ENCODE results near the gene TMBIM1.
"Not testable (repeated sequence)": the region's sequence is repeated elsewhere in the genome, so short reads cannot be mapped to it uniquely, and the experiment has no call there.

TMBIM1 gene

GRCh38 chr2:218317835-218318234, 25.5 kb upstream of the TMBIM1 start:
- no peak for DNase-seq

GRCh38 chr2:218317303-218317630, 25.0 kb upstream of the TMBIM1 start:
- DNase-seq, result no peak

DNA sequence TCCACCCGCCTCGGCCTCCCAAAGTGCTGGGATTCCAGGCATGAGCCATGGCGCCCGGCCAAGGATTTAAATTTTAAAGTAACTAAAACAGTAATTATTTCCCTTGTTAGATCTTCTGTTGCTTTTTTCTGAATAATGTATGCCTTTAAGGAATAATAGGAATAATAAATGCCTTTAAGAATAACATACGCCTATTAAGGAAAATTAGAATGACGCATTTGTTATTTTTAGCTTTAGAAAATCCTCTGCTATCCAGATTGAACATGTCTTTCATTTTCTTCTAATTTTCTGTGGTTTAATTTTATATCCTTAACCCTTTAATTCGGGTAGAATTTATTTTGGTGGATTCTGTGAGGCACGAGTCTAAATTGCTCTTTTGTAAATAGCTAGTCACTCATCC, 23.1 kb upstream of the TMBIM1 start:
- DNase-seq, result no peak

DNA sequence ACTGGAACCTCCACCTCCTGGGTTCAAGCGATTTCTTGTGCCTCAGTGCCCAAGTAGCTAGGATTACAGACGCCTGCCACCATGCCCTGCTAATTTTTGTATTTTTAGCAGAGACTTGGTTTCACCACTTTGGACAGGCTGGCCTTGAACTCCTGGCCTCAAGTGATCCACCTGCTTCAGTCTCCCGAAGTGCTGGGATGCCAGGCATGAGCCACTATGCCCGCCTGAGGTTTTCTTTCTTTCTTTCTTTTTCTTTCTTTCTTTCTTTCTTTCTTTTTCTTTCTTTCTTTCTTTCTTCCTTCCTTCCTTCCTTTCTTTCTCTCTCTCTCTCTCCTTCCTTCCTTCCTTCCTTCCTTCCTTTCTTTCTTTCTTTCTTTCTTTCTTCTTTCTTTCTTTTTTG, 22.5 kb upstream of the TMBIM1 start:
- not testable (repeated sequence) for DNase-seq

- no peak for DNase-seq
These were observed 21.1 kb upstream of the TMBIM1 start for GRCh38 chr2:218313356-218313755.

DNA sequence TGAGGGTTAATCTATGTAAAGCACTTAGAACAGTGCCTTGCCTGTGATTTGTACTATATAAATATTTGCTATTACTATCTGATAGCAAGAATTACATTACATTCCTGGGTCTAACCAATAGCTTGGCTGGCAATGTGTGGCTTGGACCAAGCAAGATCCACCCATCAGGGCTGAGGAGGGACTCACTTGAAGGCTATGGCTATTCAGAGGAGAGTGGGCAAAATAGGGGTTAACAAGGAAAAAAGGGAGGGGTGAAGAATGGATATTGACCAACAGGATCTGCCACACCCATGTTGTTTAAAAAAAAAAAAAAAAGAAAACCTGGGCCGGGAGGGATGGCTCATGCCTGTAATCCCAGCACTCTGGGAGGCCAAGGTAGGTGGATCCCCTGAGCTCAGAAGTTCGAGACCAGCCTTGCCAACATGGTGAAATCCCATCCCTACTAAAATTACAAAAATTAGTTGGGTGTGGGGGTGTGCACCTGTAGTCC, 20.0 kb upstream of the TMBIM1 start:
- no peak for DNase-seq

- DNase-seq, result not testable (repeated sequence)
These were observed 19.4 kb upstream of the TMBIM1 start for GRCh38 chr2:218311541-218312266.

- no peak for DNase-seq
These were observed 18.7 kb upstream of the TMBIM1 start for GRCh38 chr2:218310853-218311540.

DNA sequence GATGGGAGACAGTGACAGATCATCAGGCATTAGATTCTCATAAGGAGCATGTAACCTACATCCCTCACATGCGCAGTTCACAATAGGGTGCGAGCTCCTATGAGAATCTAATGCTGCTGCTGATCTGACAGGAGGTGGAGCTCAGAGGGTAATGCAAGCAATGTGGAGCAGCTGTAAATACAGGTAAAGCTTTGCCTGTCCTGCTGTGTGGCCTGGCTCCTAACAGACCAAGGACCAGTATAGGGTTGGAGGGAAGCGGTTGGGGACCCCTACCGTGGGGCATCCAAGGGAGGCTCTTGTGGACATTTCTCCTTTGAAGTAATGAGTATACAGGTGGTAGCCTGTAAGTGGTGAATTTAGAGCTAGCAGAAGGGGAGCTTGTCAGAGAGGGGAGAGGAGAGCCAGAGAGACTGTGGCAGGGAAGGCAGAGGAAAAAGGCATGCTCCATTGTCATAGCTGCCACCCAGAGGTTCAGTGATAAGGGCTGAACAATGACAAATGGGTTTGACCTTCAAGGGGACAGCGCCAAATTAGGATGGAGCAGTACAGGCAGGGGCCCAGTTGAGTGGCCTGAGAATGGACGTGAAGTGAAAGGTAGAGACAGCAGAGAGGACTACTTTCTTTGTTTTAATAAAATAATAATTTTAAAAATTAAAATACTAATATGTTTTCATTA, 15.2 kb upstream of the TMBIM1 start:
- DNase-seq, result no peak

GRCh38 chr2:218306184-218306920, 14.0 kb upstream of the TMBIM1 start:
- no peak for DNase-seq

GRCh38 chr2:218305383-218305782, 13.1 kb upstream of the TMBIM1 start:
- DNase-seq, result no peak

GRCh38 chr2:218301176-218301819, 9.0 kb upstream of the TMBIM1 start:
- peak; percentile 91 for DNase-seq

DNA sequence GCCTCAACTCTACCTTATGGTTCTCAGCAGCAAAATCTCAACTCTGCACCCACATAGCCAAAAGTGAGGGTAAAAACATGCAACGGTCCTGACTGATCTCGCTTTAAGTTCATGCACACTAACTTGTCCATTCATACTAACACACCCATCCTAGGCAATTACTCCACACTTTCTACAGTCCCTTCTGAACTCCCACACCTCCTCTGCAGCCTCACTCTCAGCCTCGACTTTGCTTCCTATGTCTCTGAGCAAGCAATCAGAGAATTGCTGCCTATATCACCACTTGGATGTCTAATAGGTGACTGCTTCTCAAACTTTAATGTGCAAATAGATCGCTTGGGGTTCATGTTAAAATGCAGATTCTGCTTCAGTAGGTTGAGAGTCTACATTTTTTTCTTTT, 7.8 kb upstream of the TMBIM1 start:
- no peak for DNase-seq

GRCh38 chr2:218298314-218298875, 6.1 kb upstream of the TMBIM1 start:
- no peak for DNase-seq

DNA sequence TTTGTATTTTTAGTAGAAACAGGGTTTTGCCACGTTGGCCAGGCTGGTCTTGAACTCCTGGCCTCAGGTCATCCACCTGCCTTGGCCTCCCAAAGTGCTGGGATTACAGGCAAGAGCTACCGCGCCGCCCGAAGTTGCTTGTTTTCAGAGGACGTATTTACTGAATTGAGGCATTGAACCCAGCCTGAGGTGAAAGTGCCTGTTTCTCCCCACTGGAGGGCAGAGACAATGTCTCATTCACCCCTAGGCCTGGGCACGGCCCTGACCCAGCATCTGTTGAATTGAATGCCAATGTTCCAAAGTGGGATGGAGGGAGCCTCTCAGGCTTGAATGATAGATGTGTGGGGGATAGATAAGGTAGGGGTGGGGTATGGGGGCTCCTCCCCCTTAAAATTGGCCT, 4.5 kb upstream of the TMBIM1 start:
- DNase-seq, result no peak

GRCh38 chr2:218296200-218296599, 3.9 kb upstream of the TMBIM1 start:
- no peak for DNase-seq

- DNase-seq, result no peak
These were observed 2.7 kb upstream of the TMBIM1 start for GRCh38 chr2:218295029-218295428.

GRCh38 chr2:218294430-218295022, 2.2 kb upstream of the TMBIM1 start:
- DNase-seq, result no peak

DNA sequence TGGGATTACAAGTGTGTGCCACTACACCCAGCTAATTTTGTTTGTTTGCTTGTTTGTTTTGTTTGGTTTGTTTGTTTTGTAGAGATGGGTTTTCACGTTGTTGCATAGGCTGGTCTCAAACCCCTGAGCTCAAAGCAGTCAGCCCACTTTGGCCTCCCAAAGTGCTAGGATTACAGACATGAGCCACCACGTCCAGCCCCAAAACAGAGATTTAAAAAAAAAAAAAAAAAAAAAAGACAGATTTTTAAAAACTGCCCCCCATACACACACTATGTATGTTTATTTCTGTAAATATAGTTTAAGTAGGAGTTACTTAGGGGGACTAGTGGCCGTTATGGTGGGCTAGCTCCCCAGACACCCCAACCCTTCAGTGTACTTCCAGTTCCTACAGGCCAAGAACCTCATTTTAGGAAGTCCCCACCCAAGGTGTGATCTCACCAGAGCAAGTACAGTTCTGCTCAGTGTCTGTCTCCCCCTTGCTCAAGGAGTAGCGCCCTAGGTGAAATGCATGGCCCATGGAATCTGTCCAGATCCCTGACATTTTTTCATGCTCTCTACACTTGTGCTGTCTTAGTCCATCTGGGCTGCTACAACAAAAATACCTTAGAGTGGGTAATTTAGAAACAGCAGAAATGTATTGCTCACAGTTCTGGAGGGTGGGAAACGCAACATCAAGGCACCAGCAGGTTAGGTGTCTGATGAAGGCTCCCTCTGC, 1.6 kb upstream of the TMBIM1 start:
- no peak for DNase-seq

- DNase-seq, result no peak
These were observed 820 bp downstream of the TMBIM1 start for GRCh38 chr2:218291318-218292047.

Data from CD4-positive, alpha-beta T cell treated with Interleukin-12 subunit alpha and Interleukin-12 subunit beta, for 1 hour (primary cell).